ENCODE results near the gene SCYGR5. TPM values are rescaled to one million over a fixed set of nuclear protein-coding genes. Genes with fewer than 3 reads are reported as not detected.

SCYGR5 gene
- total RNA-seq, 1 experiment from 2014 or later = not detected

GRCh38 chr2:227661827-227662226 lies 4.8 kb upstream of the SCYGR5 start:
- H2BK12ac ChIP-seq (ENCODE audit: insufficient read length, low read depth, low read length) = no peak overlapping the region
- no CpG with 5 or more reads among the region's 3 CpGs for WGBS (ENCODE audit: extremely low coverage, insufficient read length, low lambda C conversion rate)
- H4K20me1 ChIP-seq (ENCODE audit: control insufficient read depth, insufficient read depth, insufficient read length) = no peaks in the 10 kb centered on the region

More at GRCh38 chr2:227661827-227662226, 4.8 kb upstream of the SCYGR5 start:
- Histone ChIP-seq H4K8ac (replicated peaks; ENCODE audit: insufficient read length, low read depth, low read length) (no peak overlapping the region), H3K14ac (ENCODE audit: insufficient read depth, low read length) (no peak overlapping the region), H3K79me2 (ENCODE audit: insufficient read depth, low read length) (no peaks in the 10 kb centered on the region), H3T11ph (ENCODE audit: low read length) (no peak overlapping the region), H3K4me1 (ENCODE audit: insufficient read depth, low read length) (peaks cover 8% of the 10 kb centered on the region; the same call in 1 of the 2 replicates), H3K23me2 (ENCODE audit: insufficient read length, low read depth, low read length, poor library complexity, severe bottlenecking) (no peaks in the 10 kb centered on the region), H3K79me1 (ENCODE audit: insufficient read depth, low read depth, low read length, poor library complexity, severe bottlenecking) (no peaks in the 10 kb centered on the region), H4K5ac (ENCODE audit: insufficient read length, low read depth, low read length) (no peak overlapping the region), H3K27ac (ENCODE audit: insufficient read length, low read depth, low read length) (no peak overlapping the region), H3K4me2 (ENCODE audit: insufficient read depth, insufficient read length, low read length) (no peak overlapping the region), H4K91ac (ENCODE audit: insufficient read length, low read depth, low read length) (no peak overlapping the region), H3K23ac (ENCODE audit: insufficient read length, low read depth, low read length) (no peak overlapping the region), H3K56ac (ENCODE audit: insufficient read length, low read depth, low read length) (no peak overlapping the region), H2BK5ac (ENCODE audit: insufficient read length, low read length) (no peak overlapping the region), H2BK20ac (ENCODE audit: low read depth, low read length, poor library complexity, severe bottlenecking) (no peak overlapping the region), H3K18ac (ENCODE audit: insufficient read length, low read depth, low read length) (no peak overlapping the region), H3K9ac (ENCODE audit: extremely low read depth, insufficient read length, low read length) (no peak overlapping the region), H2BK15ac (ENCODE audit: low read depth, low read length) (no peak overlapping the region), H2BK120ac (ENCODE audit: low read depth, low read length, poor library complexity, severe bottlenecking) (no peak overlapping the region), H2AK5ac (ENCODE audit: insufficient read length, low read length) (no peak overlapping the region), H3K27me3 (ENCODE audit: insufficient read depth, low read length) (no peaks in the 10 kb centered on the region), H3K4ac (ENCODE audit: low read depth, low read length) (no peak overlapping the region), H2AFZ (ENCODE audit: low read length) (no peak overlapping the region), H3K9me3 (ENCODE audit: control insufficient read depth, low read depth, low read length) (no peaks in the 10 kb centered on the region)
- DNase-seq = no peak
- Mint-ChIP-seq H3K27ac (no peak overlapping the region; a peak in 2 of 7 replicates), H3K36me3 (ENCODE audit: insufficient read depth in 1 of 3, low read depth in 3 of 3) (no peaks in the 10 kb centered on the region), H3K27me3 (ENCODE audit: low read depth) (peaks cover 2% of the 10 kb centered on the region; the same call in 1 of the 2 replicates), H3K4me3 (no peak overlapping the region), H3K4me1 (peaks cover 15 to 16% of the 10 kb centered on the region in 2 experiments), H3K9me3 (no peaks in the 10 kb centered on the region)
- no peak for TF ChIP-seq CTCF (conservative IDR thresholded peaks at IDR 0.05)

Data from H9 (cell line).